UCSD-AML1 (cell line): ENCODE data around the gene TUBGCP2.
A peak's percentile ranks its signal among the peaks of the same experiment; 100 is the strongest.

Experiments used
- DNase-seq: peaks from one replicate; lab custom pipeline; 2025; ENCODE audit not compliant: unreplicated experiment; lab: John Stamatoyannopoulos, UW

TUBGCP2 gene

DNA sequence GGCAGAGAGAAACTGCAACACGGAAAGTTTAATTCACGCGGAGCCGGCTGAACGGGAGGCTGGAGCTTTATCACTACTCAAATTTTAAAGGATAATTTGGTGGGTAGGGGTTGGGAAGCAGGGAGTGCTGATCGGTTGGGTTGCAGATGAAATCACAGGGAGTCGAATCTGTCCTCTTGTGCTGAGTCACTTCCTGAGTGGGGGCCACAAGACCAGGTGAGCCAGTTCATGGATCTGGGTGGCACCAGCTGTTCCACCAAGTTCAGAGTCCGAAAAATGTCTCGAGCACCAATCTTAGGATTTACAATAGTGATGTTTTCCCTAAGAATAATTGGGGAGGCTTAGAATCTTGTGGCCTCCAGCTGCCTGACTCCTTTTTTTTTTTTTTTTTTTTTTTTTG lies 34.9 kb upstream of the TUBGCP2 start:
- DNase-seq, result no peak

- DNase-seq, result no peak
These were observed 34.3 kb upstream of the TUBGCP2 start for GRCh38 chr10:133342942-133343341.

GRCh38 chr10:133341983-133342382 lies 33.3 kb upstream of the TUBGCP2 start:
- no peak for DNase-seq

GRCh38 chr10:133339708-133340380 lies 31.2 kb upstream of the TUBGCP2 start:
- DNase-seq, result no peak

GRCh38 chr10:133338080-133339071 lies 29.7 kb upstream of the TUBGCP2 start:
- no peak for DNase-seq

GRCh38 chr10:133337370-133337725 lies 28.7 kb upstream of the TUBGCP2 start:
- no peak for DNase-seq

DNA sequence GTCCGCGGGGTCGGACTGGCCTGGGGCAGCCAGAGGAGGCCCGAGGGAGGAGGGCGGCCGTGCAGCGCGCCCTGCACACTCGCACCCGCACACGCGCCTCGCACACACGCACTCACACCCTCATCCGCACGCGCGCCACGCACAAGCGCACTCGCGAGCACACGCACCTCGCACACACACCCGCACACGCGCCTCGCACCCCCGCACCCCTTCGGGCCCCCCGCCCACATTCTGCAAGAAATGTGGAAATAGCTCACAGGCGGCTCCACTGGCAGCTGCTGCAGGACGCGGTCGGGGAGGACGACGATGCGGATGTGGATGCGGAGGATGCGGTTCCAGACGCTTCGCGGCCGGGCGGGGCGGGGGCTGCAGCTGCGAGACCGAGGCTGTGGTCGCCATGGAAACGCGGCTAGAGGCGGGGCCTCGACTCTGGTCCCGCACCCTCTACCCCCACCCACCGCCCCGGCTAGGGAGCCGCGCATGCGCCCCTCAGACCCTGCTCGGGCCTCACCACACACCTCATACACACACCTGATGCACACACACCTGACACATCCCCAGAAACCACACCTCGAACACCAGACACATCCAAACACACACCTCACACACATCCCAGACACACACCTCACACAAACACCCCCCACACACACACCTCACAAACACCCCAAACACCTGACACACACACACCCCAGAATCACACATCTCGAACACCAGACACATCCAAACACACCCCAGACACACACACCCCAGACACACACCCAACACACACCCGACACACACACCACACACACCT lies 28.1 kb upstream of the TUBGCP2 start, which contains the start of gene CALY:
Gene CALY (minus strand): TSS at position 320 of the 793 bp plus-strand sequence. CDS start 7,907 bp downstream, outside the sequence.
- peak; percentile 56 for DNase-seq

- no peak for DNase-seq
These were observed 27.5 kb upstream of the TUBGCP2 start for GRCh38 chr10:133336118-133336576.

GRCh38 chr10:133335246-133336117 lies 26.8 kb upstream of the TUBGCP2 start:
- no peak for DNase-seq

DNA sequence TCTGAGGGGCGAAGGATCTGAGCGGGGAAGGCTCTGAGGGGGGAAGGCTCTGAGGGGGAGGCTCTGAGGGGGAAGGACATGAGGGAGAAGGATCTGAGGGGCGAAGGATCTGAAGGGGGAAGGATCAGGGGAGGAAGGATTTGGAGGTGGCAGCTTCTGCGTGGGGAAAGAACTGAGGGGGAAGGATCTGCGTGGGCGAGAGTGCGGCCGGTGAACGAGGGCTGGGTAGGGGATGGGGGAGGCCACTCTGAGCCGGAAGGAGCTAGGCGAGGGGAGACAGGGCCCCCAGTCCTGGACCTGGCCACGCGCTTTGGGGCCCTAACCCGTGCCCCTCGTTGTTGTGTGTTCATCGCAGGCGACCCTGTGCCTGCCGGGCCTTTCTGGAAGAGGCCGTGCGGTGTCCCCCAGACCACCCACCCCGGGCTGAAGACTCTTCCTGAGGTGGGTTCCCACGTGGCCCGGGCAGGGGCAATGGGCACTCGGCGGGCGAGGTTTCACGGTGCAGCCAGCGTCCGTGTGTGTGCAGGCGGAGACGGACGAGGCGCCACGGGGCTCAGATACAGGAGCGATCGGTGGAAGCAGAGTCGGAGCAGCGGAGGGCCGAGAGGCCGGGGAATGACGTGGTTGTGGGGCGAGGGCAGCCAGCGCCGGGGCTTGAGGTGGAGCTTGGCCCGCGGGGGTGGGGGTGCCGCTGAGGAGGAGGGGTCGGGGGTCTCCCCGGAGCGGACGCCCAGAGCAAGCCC lies 26.0 kb upstream of the TUBGCP2 start:
- no peak for DNase-seq

DNA sequence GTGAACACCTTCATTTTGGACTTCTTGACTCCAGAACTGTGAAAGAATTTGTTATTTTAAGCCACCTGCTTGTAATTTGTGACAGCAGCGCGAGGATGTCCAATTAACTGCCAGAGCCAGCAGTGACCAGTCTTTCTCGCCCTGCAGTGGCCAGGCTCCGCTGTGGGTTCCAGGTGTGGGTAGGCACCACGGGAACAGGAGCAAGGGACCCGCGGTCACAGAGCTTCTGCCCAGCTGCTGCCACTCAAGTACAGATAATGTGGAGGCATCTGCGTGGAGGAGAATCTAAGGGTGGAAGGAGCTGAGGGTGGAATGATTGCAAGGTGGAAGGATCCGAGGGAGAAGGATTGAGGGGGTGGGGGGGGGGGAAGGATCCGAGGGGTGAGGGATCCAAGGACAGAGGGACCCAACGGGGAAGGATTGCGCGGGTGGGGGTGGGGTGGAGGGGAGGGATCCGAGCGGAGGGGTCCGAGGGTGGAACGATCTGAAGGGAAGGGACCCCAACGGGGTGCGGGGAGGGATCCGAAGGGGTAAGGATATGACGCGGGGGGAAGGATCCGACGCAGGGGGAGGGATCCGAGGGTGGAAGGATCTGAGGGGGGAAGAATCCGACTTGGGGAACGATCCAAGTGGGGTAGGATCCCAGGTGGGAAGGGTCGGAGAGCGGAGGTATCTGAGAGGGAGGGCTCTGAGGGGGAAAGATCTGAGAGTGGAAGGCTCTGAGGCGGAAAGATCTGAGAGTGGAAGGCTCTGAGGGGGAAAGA lies 24.4 kb upstream of the TUBGCP2 start:
- no peak for DNase-seq

DNA sequence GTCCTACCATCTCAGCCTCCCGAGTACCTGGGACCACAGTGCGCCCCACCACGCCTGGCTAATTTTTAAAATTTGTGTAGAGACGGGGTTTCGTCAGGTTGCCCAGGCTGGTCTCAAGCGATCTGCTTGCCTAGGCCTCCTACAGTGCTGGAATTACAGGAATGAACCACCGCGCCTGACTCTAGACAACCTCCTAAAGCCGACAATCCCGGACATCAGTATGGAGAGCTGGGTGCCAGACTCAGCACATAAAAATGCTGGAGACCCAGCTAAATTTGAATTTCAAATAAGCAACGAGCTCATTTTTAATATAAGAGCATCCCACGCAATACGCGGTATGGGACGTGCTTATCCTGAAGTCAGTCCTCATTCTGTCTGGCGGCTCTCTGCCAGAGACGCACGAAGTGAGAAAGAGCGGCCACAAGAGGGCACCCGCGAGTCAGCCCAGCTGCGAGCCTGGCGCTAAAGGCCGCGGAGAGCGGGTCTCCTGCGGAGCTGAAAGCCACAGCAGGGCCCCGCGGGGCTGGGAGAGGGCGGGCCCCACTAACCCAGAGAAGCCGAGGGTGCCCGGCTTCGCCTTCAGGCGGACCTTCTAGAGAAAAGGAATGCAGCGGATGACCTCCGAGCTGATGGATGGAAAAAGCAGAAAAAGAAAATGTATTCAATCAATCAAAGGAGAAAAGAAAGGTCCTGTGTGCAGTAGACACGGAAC lies 21.0 kb upstream of the TUBGCP2 start:
- peak; percentile 84 for DNase-seq

DNA sequence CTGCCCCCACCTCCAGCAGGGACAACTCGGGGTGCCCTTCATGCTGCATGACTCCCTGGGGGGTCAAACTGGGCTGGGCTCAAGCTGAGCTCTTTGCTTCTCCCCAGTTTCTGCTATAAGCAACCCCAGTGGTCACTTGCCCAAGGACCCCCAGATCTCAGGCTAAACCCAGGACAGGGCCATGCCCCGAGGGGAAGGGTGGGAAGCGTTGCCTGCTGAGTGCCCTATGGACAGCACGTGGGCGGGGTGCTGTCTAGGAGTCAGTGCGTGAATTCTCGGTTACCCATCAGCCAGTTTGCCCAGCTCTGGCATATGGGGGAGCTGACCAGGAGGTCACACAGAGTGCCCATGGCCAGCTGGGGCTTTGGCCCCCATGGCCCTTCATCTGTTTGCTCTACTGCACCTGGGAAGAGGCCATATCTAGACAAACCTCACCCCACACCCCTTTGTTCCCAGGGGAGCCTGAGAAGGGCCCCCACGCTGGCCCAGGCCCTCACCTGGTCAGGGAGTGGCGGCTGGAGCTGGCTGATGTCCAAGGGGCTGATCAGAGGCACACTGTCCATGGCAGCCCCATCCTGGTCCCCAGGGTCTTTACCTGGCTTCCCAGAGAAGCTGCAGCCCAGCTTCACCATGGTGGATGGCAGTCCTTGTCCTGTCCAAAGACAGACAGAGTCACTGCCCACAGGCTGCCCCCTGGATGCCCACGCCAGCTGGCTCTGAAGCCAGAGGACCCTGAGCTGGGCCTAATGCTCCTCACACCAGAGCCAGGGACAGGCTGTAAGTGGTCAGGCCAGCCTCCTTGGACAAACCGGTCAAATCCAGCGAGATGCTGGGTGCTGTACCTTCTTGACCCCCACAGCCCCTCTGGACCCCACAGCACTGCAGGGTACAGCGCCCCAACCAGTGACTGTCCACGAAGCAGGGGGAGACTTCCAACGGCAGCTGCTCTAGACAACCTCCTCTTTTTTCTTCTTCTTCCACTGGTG lies 20.0 kb upstream of the TUBGCP2 start:
- no peak for DNase-seq

DNA sequence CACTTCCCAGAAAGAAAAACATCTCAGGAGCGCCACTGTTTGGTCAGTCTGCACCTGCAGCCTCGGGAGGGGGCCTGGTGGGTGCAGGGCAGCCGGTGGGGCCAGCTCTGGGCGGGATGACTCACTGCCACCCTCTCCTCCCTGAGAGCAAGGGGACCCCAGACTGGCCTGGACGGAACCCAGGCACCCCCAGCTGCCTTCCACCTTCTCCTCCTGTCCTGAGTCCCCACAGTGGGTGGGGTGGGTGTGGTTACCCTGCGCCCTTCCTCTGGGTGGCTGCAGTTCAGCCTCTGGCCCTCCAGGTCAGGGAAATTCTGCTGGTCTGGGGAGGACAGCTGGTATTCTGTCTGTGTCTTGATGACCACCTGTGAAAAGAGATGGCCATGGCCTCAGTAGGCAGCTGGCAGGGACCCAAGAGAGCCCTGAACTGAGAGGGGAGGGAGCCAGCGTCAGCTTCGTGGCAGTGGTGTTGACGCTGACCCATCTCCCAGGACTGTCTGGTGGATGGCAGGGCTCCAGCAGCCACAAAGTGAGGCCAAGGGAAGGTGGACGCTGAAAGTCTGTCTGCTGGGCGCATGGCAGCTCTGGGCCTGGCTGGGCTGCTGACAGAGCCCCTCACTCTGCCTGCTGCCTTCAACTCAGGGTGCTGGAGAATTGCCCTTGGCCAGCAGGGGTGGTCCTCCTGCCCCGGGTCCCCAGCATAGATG lies 19.1 kb upstream of the TUBGCP2 start:
- no peak for DNase-seq

GRCh38 chr10:133326745-133327650 lies 18.3 kb upstream of the TUBGCP2 start:
- no peak for DNase-seq
